PC-3 (cell line): ENCODE results near the gene C6orf52. TPM values are rescaled to one million over a fixed set of nuclear protein-coding genes. Genes with fewer than 3 reads are reported as not detected.

Experiments
- ATAC-seq: fragments of 200-7000 bp; cut with Tn5 transposase; 2 replicates; pipeline ENCODE4 v1.9.1; 2020; ENCODE audit warnings: mild to moderate bottlenecking, moderate library complexity
- BruUV-seq: library from RNA; stranded (reverse); fragments of 400-500 nt; replicated peaks from 2 replicates; lab custom pipeline; 2021; lab: Mats Ljungman, UMichigan
- CTCF ChIA-PET: fragments of 300-600 bp; sonication (Branson Sonifier 250); formaldehyde crosslinking; loops from one replicate; lab custom pipeline; 2022; ENCODE audit warnings: antibody characterized with exemption; lab: Charles Lee
- POLR2A ChIA-PET: fragments of 300-600 bp; sonication (Branson Sonifier 250); formaldehyde crosslinking; loops from one replicate; lab custom pipeline; 2022; ENCODE audit warnings: antibody characterized with exemption; ENCODE audit not compliant: unreplicated experiment; lab: Charles Lee
- DNase-seq: peaks from one replicate; pipeline ENCODE4 v3.0.0-alpha.2; 2015
- H2AFZ ChIP-seq: fragments of 300-600 bp; sonication (generic); 2 replicates; pipeline ENCODE4 v1.6.0; 2016; ENCODE audit warnings: antibody characterized with exemption, low read length
- H3F3A ChIP-seq: fragments of 300-600 bp; sonication (generic); one replicate; pipeline ENCODE4 v1.6.0; 2017; ENCODE audit warnings: antibody characterized with exemption, low read length, control low read depth, mild to moderate bottlenecking; ENCODE audit not compliant: unreplicated experiment
- H3K27ac ChIP-seq: fragments of 300-600 bp; sonication (generic); 2 replicates; pipeline ENCODE4 v1.5.1; 2016; ENCODE audit warnings: mild to moderate bottlenecking, low read length
- H3K27me3 ChIP-seq: fragments of 300-600 bp; sonication (generic); 2 replicates; pipeline ENCODE4 v1.6.1; 2016; ENCODE audit warnings: low read length, mixed read lengths
- H3K36me3 ChIP-seq: fragments of 300-600 bp; sonication (generic); 2 replicates; pipeline ENCODE4 v1.6.1; 2016; ENCODE audit warnings: low read depth, mixed run types, low read length, mixed read lengths
- H3K4me1 ChIP-seq: fragments of 300-600 bp; sonication (generic); 2 replicates; pipeline ENCODE4 v1.5.1; 2016; ENCODE audit warnings: low read length; ENCODE audit not compliant: insufficient read depth
- H3K4me2 ChIP-seq: fragments of 300-600 bp; sonication (generic); 2 replicates; pipeline ENCODE4 v1.6.0; 2016; ENCODE audit warnings: low read length
- H3K4me3 ChIP-seq: fragments of 300-600 bp; sonication (generic); 2 replicates; pipeline ENCODE4 v1.5.1; 2016; ENCODE audit warnings: mild to moderate bottlenecking, low read length, mixed read lengths
- H3K79me2 ChIP-seq: fragments of 300-600 bp; sonication (generic); 2 replicates; pipeline ENCODE4 v1.6.1; 2017; ENCODE audit warnings: low read length, mixed read lengths
- H3K9ac ChIP-seq: fragments of 300-600 bp; sonication (generic); 2 replicates; pipeline ENCODE4 v1.6.0; 2016; ENCODE audit warnings: mild to moderate bottlenecking, low read length
- H3K9me2 ChIP-seq: fragments of 300-600 bp; sonication (generic); replicated peaks from 2 replicates; pipeline ENCODE4 v1.6.1; 2016; ENCODE audit warnings: mixed run types, low read length, mixed read lengths
- H3K9me3 ChIP-seq: fragments of 300-600 bp; sonication (generic); 2 replicates; pipeline ENCODE4 v1.6.1; 2016; ENCODE audit warnings: low read length, mixed read lengths
- H4K20me1 ChIP-seq: fragments of 300-600 bp; sonication (generic); 2 replicates; pipeline ENCODE4 v1.6.1; 2016; ENCODE audit warnings: low read length, mixed read lengths
- EZH2 ChIP-seq: fragments of 300-600 bp; sonication (generic); IDR thresholded peaks from one replicate; pipeline ENCODE4 v1.6.1; 2017; ENCODE audit warnings: antibody characterized with exemption, mild to moderate bottlenecking, low read length; ENCODE audit not compliant: unreplicated experiment
- EZH2phosphoT487 ChIP-seq: fragments of 300-600 bp; sonication (generic); IDR thresholded peaks from 2 replicates; pipeline ENCODE4 v1.6.1; 2018; ENCODE audit warnings: mild to moderate bottlenecking, antibody characterized with exemption, low read length, borderline replicate concordance
- intact Hi-C: fragments of 100-400 bp; cut with micrococcal nuclease; formaldehyde crosslinking; loops from 2 replicates; pipeline ENCODE4 v1.9.0; 2023
- total RNA-seq: library from RNA; depleted of rRNA; stranded (reverse); fragments of >200 nt; gene quantifications from 2 replicates; pipeline ENCODE4 v1.2.3, GENCODE V29; 2014
- TF ChIP-seq, protein P1 (sequence below): fragments of 300-600 bp; sonication (generic); conservative IDR thresholded peaks from 2 replicates; pipeline ENCODE4 v1.5.1; 2017; ENCODE audit warnings: antibody characterized with exemption, low read depth, mild to moderate bottlenecking, low read length

Gene C6orf52
- total RNA-seq, 1 experiment from 2014 or later, result 0.80 TPM

- DNase-seq, result no peak
- POLR2A ChIA-PET, result no interaction called here
- no peaks in the 10 kb centered on the region for H3K9me3 ChIP-seq
- no peaks in the 10 kb centered on the region for H3K9me2 ChIP-seq
- no peaks in the 10 kb centered on the region for H4K20me1 ChIP-seq
- H3F3A ChIP-seq, result no peaks in the 10 kb centered on the region
- H2AFZ ChIP-seq, result no peak overlapping the region
- H3K4me1 ChIP-seq, result peaks cover 9% of the 10 kb centered on the region
- intact Hi-C loops, result no loop called here
- H3K27ac ChIP-seq, result no peak overlapping the region
- 0 out of 2 replicates have a peak, but pooled peaks cover 4% of the 10 kb centered on the region for H3K36me3 ChIP-seq
- peaks cover 27% of the 10 kb centered on the region for H3K79me2 ChIP-seq
- H3K27me3 ChIP-seq, result no peaks in the 10 kb centered on the region
- no peak for ATAC-seq
- no TSS peak for BruUV-seq
- no peak overlapping the region for H3K9ac ChIP-seq
- no peak overlapping the region for H3K4me3 ChIP-seq
- TF ChIP-seq EZH2, result no peak
- TF ChIP-seq, protein P1, sequence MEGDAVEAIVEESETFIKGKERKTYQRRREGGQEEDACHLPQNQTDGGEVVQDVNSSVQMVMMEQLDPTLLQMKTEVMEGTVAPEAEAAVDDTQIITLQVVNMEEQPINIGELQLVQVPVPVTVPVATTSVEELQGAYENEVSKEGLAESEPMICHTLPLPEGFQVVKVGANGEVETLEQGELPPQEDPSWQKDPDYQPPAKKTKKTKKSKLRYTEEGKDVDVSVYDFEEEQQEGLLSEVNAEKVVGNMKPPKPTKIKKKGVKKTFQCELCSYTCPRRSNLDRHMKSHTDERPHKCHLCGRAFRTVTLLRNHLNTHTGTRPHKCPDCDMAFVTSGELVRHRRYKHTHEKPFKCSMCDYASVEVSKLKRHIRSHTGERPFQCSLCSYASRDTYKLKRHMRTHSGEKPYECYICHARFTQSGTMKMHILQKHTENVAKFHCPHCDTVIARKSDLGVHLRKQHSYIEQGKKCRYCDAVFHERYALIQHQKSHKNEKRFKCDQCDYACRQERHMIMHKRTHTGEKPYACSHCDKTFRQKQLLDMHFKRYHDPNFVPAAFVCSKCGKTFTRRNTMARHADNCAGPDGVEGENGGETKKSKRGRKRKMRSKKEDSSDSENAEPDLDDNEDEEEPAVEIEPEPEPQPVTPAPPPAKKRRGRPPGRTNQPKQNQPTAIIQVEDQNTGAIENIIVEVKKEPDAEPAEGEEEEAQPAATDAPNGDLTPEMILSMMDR, result no peak
- TF ChIP-seq EZH2phosphoT487, result no peak
- CTCF ChIA-PET, result no interaction called here
- no peak overlapping the region for H3K4me2 ChIP-seq
Measured at GRCh38 chr6:10690651-10691445, 3.6 kb downstream of the C6orf52 start.

DNA sequence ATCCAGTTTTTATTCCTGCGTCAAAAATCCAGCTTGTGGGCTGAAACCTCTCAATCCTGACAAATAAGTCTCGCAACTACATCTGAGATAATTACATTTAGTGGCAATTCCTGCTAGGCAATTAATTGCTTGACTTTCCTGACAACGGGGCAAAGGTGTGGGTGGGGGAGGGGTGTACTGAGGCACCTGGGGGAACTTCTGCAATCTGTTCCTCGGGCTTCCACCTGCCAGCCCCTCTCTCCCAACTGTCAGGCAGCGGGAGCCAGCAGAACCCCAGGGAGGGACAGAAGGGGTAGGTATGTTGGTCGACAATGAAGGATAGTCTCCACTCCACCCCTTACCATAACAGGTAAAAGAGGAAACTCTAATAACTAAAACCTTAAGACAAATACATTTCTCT lies 6.8 kb downstream of the C6orf52 start:
- Histone ChIP-seq H3K36me3 (no peaks in the 10 kb centered on the region), H3K4me2 (no peak overlapping the region), H4K20me1 (no peaks in the 10 kb centered on the region), H2AFZ (no peak overlapping the region), H3F3A (no peaks in the 10 kb centered on the region), H3K27me3 (no peaks in the 10 kb centered on the region), H3K4me3 (no peak overlapping the region), H3K9me2 (no peaks in the 10 kb centered on the region), H3K27ac (no peak overlapping the region), H3K4me1 (no peaks in the 10 kb centered on the region), H3K9me3 (no peaks in the 10 kb centered on the region), H3K9ac (no peak overlapping the region), H3K79me2 (no peaks in the 10 kb centered on the region)
- TF ChIP-seq EZH2 (no peak), EZH2phosphoT487 (no peak)
- no TSS peak for BruUV-seq
- ATAC-seq (no peak), DNase-seq (no peak)
- ChIA-PET CTCF (no interaction called here), POLR2A (no interaction called here)
- intact Hi-C loops, result no loop called here

GRCh38 chr6:10686901-10687300 lies 7.5 kb downstream of the C6orf52 start:
- intact Hi-C loops, result no loop called here
- Histone ChIP-seq H3K27me3 (no peaks in the 10 kb centered on the region), H3K9ac (no peak overlapping the region), H3K4me3 (no peak overlapping the region), H3K9me2 (no peaks in the 10 kb centered on the region), H3F3A (no peaks in the 10 kb centered on the region), H3K9me3 (no peaks in the 10 kb centered on the region), H3K36me3 (no peaks in the 10 kb centered on the region), H3K27ac (no peak overlapping the region), H3K79me2 (no peaks in the 10 kb centered on the region), H4K20me1 (no peaks in the 10 kb centered on the region), H3K4me1 (no peaks in the 10 kb centered on the region), H2AFZ (no peak overlapping the region), H3K4me2 (no peak overlapping the region)
- no TSS peak for BruUV-seq
- CTCF ChIA-PET, result no interaction called here
- TF ChIP-seq, protein P1, result no peak
- POLR2A ChIA-PET, result no interaction called here
- ATAC-seq, result no peak
- DNase-seq, result no peak
